ENCODE data around the gene CTDNEP1. TPM values are rescaled to one million over a fixed set of nuclear protein-coding genes. Genes with fewer than 3 reads are reported as not detected.

Gene CTDNEP1
- total RNA-seq: 25.7 and 27.9 TPM in 2 replicates

GRCh38 chr17:7251661-7252175 lies at the start of gene CTDNEP1:
CTDNEP1 (minus strand) TSS chr17:7251734; CDS start chr17:7251296, 438 bp downstream.

GRCh38 chr17:7294614-7295153 lies 43.1 kb upstream of the CTDNEP1 start, which contains the start of gene YBX2:
YBX2 (minus strand) TSS chr17:7294639; CDS start chr17:7294500, 139 bp downstream.

DNA sequence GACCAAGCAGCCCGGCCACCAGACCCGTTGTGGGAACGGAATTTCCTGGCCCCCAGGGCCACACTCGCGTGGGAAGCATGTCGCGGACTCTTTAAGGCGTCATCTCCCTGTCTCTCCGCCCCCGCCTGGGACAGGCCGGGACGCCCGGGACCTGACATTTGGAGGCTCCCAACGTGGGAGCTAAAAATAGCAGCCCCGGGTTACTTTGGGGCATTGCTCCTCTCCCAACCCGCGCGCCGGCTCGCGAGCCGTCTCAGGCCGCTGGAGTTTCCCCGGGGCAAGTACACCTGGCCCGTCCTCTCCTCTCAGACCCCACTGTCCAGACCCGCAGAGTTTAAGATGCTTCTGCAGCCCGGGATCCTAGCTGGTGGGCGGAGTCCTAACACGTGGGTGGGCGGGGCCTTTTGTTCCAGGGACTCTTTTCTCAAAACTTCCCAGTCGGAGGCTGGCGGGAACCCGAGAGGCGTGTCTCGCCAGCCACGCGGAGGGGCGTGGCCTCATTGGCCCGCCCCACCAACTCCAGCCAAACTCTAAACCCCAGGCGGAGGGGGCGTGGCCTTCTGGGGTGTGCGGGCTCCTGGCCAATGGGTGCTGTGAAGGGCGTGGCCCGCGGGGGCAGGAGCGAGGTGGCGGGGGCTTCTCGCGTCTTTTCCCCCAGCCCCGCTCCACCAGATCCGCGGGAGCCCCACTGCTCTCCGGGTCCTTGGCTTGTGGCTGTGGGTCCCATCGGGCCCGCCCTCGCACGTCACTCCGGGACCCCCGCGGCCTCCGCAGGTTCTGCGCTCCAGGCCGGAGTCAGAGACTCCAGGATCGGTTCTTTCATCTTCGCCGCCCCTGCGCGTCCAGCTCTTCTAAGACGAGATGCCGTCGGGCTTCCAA lies 29.8 kb upstream of the CTDNEP1 start, which contains the start of gene SLC2A4:
Gene SLC2A4, plus strand, starts transcription at position 645 of the 879 bp plus-strand sequence. Its CDS starts 217 bp downstream, at position 862.

DNA sequence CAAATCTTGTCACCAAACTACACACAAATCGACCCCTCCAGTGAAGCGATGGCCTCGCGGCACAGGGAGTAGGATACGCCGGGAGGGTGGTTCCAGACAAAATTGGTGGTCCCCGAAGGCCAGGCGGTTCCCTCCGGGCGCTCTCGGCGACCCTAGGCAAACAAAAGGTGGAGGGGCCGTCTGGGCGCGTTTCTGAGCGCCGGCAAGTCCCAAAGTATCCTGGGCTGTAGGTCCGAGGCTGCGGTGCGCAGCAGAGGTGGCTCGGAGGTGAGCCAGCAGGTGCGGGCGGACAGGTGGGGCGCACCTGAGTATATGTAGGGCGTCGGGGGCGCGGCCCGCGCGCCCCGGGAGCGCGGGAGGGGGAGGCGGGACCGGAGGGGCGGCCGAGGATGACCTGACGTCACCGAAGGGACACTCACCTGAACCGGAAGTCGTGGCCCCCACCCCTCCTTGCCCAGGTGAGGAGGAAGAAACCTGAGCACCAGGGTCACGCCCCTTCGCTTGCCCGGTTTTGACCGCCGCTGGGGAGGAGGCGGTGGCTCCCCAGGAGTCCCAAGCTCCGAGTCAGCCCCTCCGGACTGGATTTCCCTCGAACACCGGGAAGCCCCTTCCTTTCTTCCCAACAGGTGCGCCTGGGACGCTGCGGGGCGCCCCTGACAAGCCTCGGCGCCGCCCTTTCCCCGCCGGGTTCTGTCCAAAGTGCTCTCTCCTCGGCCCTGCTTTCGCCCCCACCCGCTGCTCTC lies 10.8 kb upstream of the CTDNEP1 start, which contains the start of gene CLDN7:
Gene CLDN7, minus strand, starts transcription at position 287 of the 743 bp plus-strand sequence. CDS start 435 bp downstream, outside the sequence.

DNA sequence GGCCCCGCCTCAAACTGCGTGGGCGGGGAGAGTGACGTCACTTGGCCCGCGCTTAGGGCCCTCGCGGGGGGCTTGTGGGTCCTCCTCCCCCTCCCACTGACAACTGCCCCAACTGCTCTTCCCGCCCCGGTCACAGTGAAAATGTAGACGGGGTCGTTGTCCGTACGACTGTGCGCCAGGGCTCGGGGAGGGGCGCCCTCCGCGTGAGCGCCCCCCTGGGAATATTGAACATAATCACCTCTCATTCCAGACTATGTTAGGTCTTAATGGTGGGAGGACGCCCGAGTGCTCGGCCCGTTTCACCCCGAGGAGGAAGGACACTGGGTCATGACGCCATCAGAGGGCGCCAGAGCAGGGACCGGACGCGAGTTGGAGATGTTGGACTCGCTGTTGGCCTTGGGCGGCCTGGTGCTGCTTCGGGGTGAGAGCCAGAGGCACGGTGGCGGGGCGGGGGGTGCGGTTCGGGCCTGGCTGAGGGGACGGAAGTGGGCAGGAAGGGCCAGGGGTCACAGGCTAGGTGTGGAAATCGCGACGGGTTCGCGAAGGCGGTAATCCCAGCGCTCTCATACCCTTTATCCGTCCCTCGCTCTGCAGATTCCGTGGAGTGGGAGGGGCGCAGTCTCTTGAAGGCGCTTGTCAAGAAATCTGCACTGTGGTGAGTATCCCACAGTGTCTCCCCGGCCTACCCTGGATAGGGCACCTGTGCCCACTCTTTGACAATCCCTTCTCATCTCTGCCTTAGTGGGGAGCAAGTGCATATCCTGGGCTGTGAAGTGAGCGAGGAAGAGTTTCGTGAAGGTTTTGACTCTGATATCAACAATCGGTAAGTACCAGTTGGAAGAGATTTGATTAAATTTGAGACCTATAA lies 876 bp upstream of the CTDNEP1 start, which contains the start of gene ELP5:
Gene ELP5, plus strand, starts transcription at position 40 of the 868 bp plus-strand sequence. Its CDS starts 336 bp downstream, at position 376.

GRCh38 chr17:7241783-7242716 lies 9.5 kb downstream of the CTDNEP1 start, which contains the start of gene GABARAP:
GABARAP (minus strand) TSS chr17:7242449; CDS start chr17:7242330, 119 bp downstream.

DNA sequence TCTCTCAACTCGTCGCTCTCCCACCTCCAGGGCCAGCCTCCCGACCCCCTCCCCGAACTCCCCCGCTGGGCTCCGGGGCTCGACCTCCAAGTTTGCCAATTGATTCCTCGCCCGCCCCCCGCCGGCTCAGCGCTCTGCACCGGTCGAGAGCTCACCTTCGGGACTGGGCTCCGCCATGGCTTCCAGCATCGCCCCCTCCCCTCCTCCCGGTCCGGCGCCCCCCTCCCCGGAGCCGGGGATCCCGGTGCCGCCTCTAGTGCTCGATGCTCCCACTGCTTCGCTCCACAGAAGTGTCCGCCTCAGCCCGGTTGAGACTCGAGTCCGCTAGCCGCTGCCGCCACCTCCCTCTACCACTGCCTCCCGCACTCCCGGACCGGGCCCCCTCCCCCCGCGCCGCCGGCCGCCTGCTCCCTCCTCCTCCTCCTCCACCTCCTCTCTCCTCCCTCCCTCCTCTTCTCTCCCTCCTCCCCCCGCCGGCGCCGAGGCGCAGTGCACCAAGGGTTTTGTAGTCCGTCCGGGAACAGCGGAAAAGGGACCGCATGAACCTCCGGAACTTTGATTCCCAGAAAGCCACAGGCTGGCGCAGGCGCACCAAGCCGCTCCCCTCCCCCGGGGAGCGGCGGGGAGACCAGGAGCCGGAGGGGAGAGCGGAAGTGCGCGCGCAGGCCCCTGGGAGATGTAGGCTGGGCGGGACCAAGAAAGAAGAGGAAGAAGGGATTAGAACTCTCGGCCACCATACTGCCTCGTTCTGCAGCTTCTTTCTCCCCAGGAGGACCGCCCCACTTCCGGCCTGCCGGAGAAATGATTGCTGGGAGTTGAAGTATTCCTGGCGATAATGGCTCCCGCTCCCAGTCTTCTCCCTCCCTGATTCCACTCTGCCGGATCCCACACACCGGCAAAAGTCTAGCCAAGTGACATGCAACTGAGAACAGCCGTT lies 12.2 kb downstream of the CTDNEP1 start, which contains the start of gene PHF23:
Gene PHF23, minus strand, starts transcription at position 367 of the 937 bp plus-strand sequence. Its CDS starts 178 bp downstream, at position 189.

DNA sequence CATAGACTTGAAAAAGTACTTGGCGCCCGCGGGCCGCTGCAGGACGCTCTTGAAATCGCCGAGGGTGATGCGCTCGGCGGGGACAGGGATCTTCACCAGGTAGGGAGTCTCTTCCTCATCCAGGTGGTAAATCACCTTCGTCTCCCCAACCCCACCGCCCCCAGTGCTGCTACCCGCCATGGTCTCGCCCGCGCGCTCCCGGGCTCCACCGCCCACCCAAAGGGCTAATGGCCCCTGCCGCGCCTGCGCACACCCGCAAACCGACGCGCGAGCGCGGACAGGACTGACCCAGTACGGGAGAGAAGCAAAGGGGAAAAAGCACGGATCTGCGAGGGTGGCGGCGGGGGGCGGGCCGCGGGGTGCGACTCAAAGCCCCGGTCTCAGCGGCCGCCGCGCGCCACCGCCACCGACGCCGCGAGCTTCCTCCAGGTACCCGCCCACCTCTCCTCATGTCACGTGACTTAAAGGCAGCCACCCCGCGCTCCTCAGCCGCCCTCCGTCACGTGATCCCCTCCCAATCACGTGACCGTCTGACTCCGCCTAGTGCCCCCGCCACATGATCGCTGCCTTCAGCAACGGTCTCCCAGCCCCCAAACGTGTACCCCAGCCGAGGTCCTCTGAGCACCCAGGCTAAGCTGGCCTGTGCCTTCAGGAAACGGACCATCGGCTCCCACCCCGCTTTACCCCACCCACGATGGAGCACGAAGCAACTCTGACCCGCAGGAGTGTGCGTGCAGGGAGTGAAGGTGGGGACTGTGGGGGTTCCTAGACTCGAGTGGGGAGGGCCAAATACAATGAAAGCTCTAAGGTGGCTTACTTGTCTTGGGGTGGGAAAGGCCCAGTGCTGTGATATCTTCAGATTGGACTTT lies 17.2 kb downstream of the CTDNEP1 start, which contains the start of gene DVL2:
Gene DVL2, minus strand, starts transcription at position 435 of the 869 bp plus-strand sequence. Its CDS starts 255 bp downstream, at position 180.

DNA sequence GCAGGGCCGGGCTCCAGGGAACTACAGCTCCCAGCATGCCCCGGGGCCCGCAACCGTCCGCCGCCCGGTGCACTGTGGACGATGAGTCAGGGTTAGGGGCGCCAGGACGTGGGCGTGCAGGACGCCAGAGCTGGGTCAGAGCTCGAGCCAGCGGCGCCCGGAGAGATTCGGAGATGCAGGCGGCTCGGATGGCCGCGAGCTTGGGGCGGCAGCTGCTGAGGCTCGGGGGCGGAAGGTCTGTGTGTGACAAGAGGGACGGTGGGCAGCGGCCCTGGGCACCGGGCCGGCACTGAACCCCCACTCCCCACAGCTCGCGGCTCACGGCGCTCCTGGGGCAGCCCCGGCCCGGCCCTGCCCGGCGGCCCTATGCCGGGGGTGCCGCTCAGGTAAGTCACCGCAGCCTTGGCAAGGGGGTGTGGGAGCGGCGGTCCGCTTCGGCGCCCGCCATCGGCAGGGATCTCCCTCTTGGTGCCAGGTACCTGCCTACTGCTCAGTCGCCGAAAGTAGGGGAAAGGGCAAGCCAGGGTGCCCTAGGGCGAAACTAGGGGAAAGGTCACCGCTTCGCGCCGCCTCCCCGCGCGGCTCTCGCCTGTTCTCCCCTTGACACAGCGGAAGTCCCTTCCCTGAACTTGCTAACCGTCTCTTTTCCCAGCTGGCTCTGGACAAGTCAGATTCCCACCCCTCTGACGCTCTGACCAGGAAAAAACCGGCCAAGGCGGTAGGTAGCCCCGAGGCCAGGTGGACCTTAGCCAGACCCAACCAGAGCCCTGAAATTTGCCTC lies 31.5 kb downstream of the CTDNEP1 start, which contains the start of the genes ACADVL and DLG4:
Gene ACADVL, plus strand, starts transcription at position 127 of the 781 bp plus-strand sequence. Its CDS starts 47 bp downstream, at position 174.
Gene DLG4, minus strand, starts transcription at position 25 of the 781 bp plus-strand sequence.

Other genes with a start within 250 kb of the CTDNEP1 start
- gene RNASEK, start 239.1 kb downstream of the CTDNEP1 start, total RNA-seq: 22.7 and 29.7 TPM in 2 replicates
- 0.11 and 0.50 TPM in 2 replicates for gene BCL6B, start 228.7 kb downstream of the CTDNEP1 start, total RNA-seq
- gene SLC16A13, start 215.7 kb downstream of the CTDNEP1 start, total RNA-seq: 1.00 and 1.7 TPM in 2 replicates
- 0.11 and 0.12 TPM in 2 replicates for gene SLC16A11, start 207.6 kb downstream of the CTDNEP1 start, total RNA-seq
- gene CLEC10A, start 171.5 kb downstream of the CTDNEP1 start, total RNA-seq: not detected in 2 replicates
- gene ASGR2, start 136.9 kb downstream of the CTDNEP1 start, total RNA-seq: not detected in 2 replicates
- 1.3 and 1.4 TPM in 2 replicates for gene ASGR1, start 72.4 kb downstream of the CTDNEP1 start, total RNA-seq
- gene DLG4, start 31.9 kb downstream of the CTDNEP1 start, total RNA-seq: 15.9 and 19.2 TPM in 2 replicates
- gene ACADVL, start 31.8 kb downstream of the CTDNEP1 start, total RNA-seq: 162 and 238 TPM in 2 replicates
- 95.3 and 99.5 TPM in 2 replicates for gene DVL2, start 17.2 kb downstream of the CTDNEP1 start, total RNA-seq
- gene PHF23, start 12.3 kb downstream of the CTDNEP1 start, total RNA-seq: 42.5 and 45.5 TPM in 2 replicates
- gene GABARAP, start 9.3 kb downstream of the CTDNEP1 start, total RNA-seq: 74.6 and 149 TPM in 2 replicates
- 33.0 and 35.5 TPM in 2 replicates for gene ELP5, start 481 bp upstream of the CTDNEP1 start, total RNA-seq
- gene CLDN7, start 10.7 kb upstream of the CTDNEP1 start, total RNA-seq: 2.1 and 4.5 TPM in 2 replicates
- under 0.01 TPM in 2 replicates for gene SLC2A4, start 30.0 kb upstream of the CTDNEP1 start, total RNA-seq
- under 0.01 TPM in 2 replicates for gene YBX2, start 42.9 kb upstream of the CTDNEP1 start, total RNA-seq
- gene EIF5A, start 55.9 kb upstream of the CTDNEP1 start, total RNA-seq: 450 and 1,318 TPM in 2 replicates
- 34.6 and 43.2 TPM in 2 replicates for gene GPS2, start 63.6 kb upstream of the CTDNEP1 start, total RNA-seq
- 24.0 and 32.6 TPM in 2 replicates for gene NEURL4, start 77.6 kb upstream of the CTDNEP1 start, total RNA-seq
- gene ACAP1, start 84.8 kb upstream of the CTDNEP1 start, total RNA-seq: 2.4 and 5.7 TPM in 2 replicates
- gene KCTD11, start 100.4 kb upstream of the CTDNEP1 start, total RNA-seq: 6.5 and 9.4 TPM in 2 replicates
- not detected in 2 replicates for gene TMEM95, start 103.4 kb upstream of the CTDNEP1 start, total RNA-seq
- gene TNK1, start 129.4 kb upstream of the CTDNEP1 start, total RNA-seq: under 0.01 and 0.66 TPM in 2 replicates
- 11.4 and 20.5 TPM in 2 replicates for gene PLSCR3, start 142.8 kb upstream of the CTDNEP1 start, total RNA-seq
- 69.7 and 102 TPM in 2 replicates for gene TMEM256, start 152.4 kb upstream of the CTDNEP1 start, total RNA-seq
- gene NLGN2, start 156.1 kb upstream of the CTDNEP1 start, total RNA-seq: 8.2 and 10.7 TPM in 2 replicates
- not detected in 2 replicates for gene SPEM1, start 168.6 kb upstream of the CTDNEP1 start, total RNA-seq
- gene SPEM2, start 173.9 kb upstream of the CTDNEP1 start, total RNA-seq: not detected in 2 replicates
- gene SPEM3, start 177.1 kb upstream of the CTDNEP1 start, total RNA-seq: not detected in 2 replicates
- 1.2 and 2.2 TPM in 2 replicates for gene TMEM102, start 183.7 kb upstream of the CTDNEP1 start, total RNA-seq
- gene FGF11, start 187.8 kb upstream of the CTDNEP1 start, total RNA-seq: 0.77 and 1.7 TPM in 2 replicates
- 3.4 and 6.6 TPM in 2 replicates for gene CHRNB1, start 193.3 kb upstream of the CTDNEP1 start, total RNA-seq
- 14.8 and 24.1 TPM in 2 replicates for gene ZBTB4, start 227.9 kb upstream of the CTDNEP1 start, total RNA-seq
- gene SLC35G6, start 229.7 kb upstream of the CTDNEP1 start, total RNA-seq: not detected in 2 replicates
- 90.6 and 114 TPM in 2 replicates for gene POLR2A, start 232.6 kb upstream of the CTDNEP1 start, total RNA-seq